H1 (cell line): Measurements from ENCODE around the gene JMJD7. TPM values are rescaled to one million over a fixed set of nuclear protein-coding genes. Genes with fewer than 3 reads are reported as not detected.

ENCODE experiments used
- ATF3 ChIP-seq: IDR thresholded peaks from 2 replicates; pipeline ENCODE4 v1.6.1; 2011; ENCODE audit warnings: low read depth, mild to moderate bottlenecking, low read length; ENCODE audit not compliant: insufficient read depth
- CTBP2 ChIP-seq: IDR thresholded peaks from 2 replicates; pipeline ENCODE4 v1.7.0; 2011; ENCODE audit warnings: borderline replicate concordance, mild to moderate bottlenecking, moderate library complexity, mixed read lengths, low read length; ENCODE audit not compliant: insufficient read depth, insufficient read length
- polyA plus RNA-seq, 7 experiments: library from polyadenylated mRNA; depleted of rRNA in 3 of 7; stranded (reverse) in 5 of 7; unstranded in 2 of 7; fragments of >200 nt in 5 of 7; fragments of 200-250 nt in 2 of 7; gene quantifications; 1 replicate in 5 of 7; 2 replicates in 1 of 7; 4 replicates in 1 of 7; pipeline versions ENCODE4 v1.2.1 to v1.2.3, GENCODE V29; 2011 to 2013; ENCODE audit warnings: missing spikeins in 2 of 7, mixed read lengths in 2 of 7
- total RNA-seq: library from RNA; stranded (reverse); fragmentation: NEBNext Ultra II Directional; extraction: Animal tissue kit (Norgen Biotek cat#: 25700); gene quantifications from 2 replicates; pipeline ENCODE4 v1.2.1, GENCODE V29; 2021
- TF ChIP-seq, protein P1 (sequence below): fragments of 300-600 bp; sonication (generic); IDR thresholded peaks from 2 replicates; pipeline ENCODE4 v1.7.1; 2012; ENCODE audit warnings: low read length, moderate library complexity, mild to moderate bottlenecking, inconsistent platforms; ENCODE audit not compliant: insufficient replicate concordance

JMJD7 gene
- total and polyA plus RNA-seq, 2 of the 8 experiments (the other 6 are each of a cell fraction or from before 2014, with no cell fraction given) = 15.0 to 20.0 TPM

DNA sequence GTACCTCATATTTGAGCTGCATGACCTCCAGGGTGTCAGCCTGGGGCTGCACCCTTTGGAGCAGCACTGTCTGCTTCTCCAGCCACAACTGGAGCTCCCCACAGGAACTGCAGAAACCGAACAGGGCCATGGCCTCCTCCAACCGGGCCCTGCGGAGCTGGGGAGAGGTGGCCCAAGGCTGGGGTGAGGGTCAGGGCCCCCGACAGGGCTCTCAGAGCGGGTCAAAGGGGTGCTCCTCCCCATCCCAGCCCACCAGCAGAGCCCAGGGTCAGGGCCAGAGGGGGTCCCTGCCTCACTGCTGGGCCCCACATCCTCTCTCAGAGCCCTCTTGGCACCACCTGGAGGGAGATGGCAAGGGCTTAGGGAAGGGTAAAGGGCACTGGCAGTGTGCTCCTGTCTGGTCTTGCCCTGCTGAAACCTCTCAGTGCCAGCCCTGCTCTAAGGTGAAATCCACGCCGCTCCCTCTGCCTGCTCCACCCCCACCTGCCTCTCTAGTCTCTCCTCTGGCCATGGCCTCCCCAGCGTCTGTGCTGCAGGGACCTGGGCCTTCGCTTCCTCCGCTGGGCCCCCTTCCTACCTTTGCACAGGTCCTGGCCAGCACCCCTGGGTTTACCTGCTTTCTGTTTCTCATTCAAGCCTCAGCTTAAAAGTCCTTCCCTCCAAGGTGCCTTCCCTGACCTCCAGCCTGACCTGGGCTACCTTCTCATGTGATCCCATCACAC, 52.4 kb downstream of the JMJD7 start (continued):
- TF ChIP-seq, protein P1, sequence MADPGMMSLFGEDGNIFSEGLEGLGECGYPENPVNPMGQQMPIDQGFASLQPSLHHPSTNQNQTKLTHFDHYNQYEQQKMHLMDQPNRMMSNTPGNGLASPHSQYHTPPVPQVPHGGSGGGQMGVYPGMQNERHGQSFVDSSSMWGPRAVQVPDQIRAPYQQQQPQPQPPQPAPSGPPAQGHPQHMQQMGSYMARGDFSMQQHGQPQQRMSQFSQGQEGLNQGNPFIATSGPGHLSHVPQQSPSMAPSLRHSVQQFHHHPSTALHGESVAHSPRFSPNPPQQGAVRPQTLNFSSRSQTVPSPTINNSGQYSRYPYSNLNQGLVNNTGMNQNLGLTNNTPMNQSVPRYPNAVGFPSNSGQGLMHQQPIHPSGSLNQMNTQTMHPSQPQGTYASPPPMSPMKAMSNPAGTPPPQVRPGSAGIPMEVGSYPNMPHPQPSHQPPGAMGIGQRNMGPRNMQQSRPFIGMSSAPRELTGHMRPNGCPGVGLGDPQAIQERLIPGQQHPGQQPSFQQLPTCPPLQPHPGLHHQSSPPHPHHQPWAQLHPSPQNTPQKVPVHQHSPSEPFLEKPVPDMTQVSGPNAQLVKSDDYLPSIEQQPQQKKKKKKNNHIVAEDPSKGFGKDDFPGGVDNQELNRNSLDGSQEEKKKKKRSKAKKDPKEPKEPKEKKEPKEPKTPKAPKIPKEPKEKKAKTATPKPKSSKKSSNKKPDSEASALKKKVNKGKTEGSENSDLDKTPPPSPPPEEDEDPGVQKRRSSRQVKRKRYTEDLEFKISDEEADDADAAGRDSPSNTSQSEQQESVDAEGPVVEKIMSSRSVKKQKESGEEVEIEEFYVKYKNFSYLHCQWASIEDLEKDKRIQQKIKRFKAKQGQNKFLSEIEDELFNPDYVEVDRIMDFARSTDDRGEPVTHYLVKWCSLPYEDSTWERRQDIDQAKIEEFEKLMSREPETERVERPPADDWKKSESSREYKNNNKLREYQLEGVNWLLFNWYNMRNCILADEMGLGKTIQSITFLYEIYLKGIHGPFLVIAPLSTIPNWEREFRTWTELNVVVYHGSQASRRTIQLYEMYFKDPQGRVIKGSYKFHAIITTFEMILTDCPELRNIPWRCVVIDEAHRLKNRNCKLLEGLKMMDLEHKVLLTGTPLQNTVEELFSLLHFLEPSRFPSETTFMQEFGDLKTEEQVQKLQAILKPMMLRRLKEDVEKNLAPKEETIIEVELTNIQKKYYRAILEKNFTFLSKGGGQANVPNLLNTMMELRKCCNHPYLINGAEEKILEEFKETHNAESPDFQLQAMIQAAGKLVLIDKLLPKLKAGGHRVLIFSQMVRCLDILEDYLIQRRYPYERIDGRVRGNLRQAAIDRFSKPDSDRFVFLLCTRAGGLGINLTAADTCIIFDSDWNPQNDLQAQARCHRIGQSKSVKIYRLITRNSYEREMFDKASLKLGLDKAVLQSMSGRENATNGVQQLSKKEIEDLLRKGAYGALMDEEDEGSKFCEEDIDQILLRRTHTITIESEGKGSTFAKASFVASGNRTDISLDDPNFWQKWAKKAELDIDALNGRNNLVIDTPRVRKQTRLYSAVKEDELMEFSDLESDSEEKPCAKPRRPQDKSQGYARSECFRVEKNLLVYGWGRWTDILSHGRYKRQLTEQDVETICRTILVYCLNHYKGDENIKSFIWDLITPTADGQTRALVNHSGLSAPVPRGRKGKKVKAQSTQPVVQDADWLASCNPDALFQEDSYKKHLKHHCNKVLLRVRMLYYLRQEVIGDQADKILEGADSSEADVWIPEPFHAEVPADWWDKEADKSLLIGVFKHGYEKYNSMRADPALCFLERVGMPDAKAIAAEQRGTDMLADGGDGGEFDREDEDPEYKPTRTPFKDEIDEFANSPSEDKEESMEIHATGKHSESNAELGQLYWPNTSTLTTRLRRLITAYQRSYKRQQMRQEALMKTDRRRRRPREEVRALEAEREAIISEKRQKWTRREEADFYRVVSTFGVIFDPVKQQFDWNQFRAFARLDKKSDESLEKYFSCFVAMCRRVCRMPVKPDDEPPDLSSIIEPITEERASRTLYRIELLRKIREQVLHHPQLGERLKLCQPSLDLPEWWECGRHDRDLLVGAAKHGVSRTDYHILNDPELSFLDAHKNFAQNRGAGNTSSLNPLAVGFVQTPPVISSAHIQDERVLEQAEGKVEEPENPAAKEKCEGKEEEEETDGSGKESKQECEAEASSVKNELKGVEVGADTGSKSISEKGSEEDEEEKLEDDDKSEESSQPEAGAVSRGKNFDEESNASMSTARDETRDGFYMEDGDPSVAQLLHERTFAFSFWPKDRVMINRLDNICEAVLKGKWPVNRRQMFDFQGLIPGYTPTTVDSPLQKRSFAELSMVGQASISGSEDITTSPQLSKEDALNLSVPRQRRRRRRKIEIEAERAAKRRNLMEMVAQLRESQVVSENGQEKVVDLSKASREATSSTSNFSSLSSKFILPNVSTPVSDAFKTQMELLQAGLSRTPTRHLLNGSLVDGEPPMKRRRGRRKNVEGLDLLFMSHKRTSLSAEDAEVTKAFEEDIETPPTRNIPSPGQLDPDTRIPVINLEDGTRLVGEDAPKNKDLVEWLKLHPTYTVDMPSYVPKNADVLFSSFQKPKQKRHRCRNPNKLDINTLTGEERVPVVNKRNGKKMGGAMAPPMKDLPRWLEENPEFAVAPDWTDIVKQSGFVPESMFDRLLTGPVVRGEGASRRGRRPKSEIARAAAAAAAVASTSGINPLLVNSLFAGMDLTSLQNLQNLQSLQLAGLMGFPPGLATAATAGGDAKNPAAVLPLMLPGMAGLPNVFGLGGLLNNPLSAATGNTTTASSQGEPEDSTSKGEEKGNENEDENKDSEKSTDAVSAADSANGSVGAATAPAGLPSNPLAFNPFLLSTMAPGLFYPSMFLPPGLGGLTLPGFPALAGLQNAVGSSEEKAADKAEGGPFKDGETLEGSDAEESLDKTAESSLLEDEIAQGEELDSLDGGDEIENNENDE = no peak
- TF ChIP-seq CTBP2 (no peak), ATF3 (no peak)
